ENCODE data around the gene DPYSL5. TPM values are rescaled to one million over a fixed set of nuclear protein-coding genes. Genes with fewer than 3 reads are reported as not detected.

DPYSL5 gene
- total RNA-seq, 1 donor, result not detected

DNA sequence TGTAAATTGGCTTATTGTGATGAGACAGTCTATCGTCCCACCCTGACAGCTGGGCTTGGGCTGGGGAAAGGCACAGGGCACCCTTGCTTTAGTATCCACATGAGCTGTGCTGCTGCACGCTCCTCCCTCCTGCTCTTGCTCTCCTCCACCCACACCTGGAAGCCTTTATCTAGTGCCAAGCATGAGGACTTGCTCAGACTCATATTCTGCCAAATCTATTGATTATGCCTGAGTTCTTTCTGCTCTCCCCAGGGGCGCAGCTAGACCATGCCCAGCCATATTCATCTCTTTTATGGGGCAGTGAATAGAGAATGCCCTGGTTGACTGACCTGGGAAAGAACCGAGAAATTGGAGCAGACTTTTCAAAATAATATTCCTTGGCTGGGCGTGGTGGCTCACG, 29.0 kb upstream of the DPYSL5 start:
- no peak overlapping the region for H3K4me3 ChIP-seq (ENCODE audit: low read depth, low read length)

DNA sequence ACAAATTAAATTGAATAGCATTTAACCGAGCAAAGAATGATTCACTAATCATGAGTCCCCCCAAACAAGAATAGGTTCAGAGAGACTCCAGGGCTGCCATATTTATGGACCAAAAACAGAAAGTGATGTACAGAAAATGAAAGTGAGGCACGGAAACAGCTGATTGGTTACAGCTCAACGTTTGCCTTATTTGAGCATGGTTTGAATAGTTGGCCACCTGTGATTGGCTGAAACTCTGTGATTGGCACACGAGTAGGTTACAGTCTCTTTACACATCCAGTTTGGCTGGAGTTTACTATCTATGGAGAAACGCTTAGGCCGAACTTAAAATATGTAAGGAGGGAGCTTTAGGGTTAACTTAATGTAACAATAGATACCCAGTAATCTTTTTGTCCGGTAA, 27.0 kb upstream of the DPYSL5 start:
- TF ChIP-seq, protein P1, sequence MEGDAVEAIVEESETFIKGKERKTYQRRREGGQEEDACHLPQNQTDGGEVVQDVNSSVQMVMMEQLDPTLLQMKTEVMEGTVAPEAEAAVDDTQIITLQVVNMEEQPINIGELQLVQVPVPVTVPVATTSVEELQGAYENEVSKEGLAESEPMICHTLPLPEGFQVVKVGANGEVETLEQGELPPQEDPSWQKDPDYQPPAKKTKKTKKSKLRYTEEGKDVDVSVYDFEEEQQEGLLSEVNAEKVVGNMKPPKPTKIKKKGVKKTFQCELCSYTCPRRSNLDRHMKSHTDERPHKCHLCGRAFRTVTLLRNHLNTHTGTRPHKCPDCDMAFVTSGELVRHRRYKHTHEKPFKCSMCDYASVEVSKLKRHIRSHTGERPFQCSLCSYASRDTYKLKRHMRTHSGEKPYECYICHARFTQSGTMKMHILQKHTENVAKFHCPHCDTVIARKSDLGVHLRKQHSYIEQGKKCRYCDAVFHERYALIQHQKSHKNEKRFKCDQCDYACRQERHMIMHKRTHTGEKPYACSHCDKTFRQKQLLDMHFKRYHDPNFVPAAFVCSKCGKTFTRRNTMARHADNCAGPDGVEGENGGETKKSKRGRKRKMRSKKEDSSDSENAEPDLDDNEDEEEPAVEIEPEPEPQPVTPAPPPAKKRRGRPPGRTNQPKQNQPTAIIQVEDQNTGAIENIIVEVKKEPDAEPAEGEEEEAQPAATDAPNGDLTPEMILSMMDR (IDR thresholded peaks at IDR 0.05; ENCODE audit: insufficient read depth, low read depth, low read length), result no peak
- no peak overlapping the region for H3K4me3 ChIP-seq (ENCODE audit: low read depth, low read length)
- no peak for DNase-seq (ENCODE audit: low read depth)

More for the DNA sequence above, 29.0 kb upstream of the DPYSL5 start:
- DNase-seq (ENCODE audit: low read depth), result no peak
- TF ChIP-seq, protein P1 (IDR thresholded peaks at IDR 0.05; ENCODE audit: insufficient read depth, low read depth, low read length), result no peak

DNA sequence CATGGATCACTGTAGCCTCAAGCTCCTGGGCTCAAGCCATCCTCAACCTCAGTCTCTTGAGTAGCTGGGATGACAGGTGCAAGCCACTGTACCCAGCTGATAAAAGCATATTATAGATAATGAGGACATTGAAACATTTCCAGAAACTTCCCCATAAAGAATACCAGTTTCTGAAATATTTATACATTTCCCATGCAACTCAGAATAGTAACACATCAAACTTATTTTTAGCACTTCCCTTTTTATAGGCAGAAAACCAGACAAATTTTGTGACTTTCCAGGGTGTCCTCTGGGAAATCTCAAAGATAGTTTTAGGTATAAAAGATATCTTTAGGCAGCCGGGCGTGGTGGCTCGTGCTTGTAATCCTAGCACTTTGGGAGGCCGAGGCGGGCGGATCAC, 25.1 kb upstream of the DPYSL5 start:
- TF ChIP-seq, protein P1 (IDR thresholded peaks at IDR 0.05; ENCODE audit: insufficient read depth, low read depth, low read length), result no peak
- no peak for DNase-seq (ENCODE audit: low read depth)
- no peak overlapping the region for H3K4me3 ChIP-seq (ENCODE audit: low read depth, low read length)

DNA sequence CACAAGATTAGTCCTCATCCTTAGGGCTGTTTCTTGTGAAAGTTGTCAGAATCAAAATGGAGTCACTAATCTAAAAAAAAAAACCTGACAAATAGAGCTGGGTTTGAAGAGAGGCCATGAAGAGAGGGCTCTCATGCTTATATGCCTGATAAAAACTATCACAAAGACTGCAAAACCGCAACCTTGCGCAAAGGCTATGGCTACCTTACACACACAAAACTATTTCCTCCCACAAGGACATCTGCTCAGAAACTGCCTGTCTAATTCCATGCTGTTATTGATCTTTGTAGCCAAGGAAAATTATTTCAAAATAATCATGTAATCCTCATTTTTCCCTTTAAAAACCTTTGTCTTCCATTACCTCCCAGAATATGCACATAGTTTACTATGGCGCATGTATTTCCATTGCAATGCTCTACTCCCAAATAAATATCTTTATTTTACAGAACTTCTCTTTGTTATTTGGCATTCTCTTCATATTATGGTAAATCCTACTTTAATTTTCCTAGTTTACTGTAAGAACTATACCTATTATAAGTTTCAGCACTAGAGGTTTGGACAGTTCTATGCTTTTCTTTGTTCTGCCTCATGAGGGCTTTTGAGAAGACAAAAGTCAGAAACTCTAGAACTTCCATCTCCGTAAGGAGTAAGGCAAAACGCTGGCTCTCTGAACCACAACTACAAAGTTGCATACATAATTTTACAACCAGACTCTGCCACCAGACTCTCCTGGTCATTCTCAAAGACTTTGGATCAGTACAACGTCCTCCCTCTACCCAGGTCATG, 9.6 kb upstream of the DPYSL5 start:
- peak; percentile 23 for DNase-seq (ENCODE audit: low read depth)

DNA sequence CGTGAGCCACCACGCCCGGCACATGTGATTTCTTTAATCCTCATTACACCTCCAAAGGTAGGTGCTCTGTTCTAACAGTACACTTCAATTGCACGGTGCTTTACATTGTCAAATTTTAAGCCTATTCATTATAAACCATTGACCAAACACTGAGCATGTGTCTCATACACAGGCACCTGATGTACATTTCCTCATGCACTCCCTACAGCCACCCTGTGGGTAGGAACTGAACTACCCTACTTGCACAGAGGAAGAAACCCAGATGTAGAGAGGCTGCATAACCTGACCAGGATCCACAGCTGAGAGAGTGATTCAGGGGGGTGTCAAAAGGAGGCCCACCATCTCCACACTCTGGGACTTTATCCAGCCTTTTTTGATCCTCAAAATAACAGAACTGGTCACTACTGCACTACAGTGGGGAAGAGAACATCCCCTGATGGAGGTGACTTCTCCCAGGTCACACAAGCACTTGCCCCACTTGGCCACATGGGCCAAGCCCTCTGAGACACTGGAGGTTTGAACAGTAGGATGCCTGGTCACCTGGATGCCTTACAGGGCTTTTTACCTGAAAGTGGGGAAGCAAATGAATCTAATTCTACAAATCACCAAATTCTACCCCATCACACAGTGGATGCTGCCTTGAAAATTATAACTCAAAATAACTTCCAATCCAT, 6.9 kb upstream of the DPYSL5 start:
- TF ChIP-seq, protein P1 (IDR thresholded peaks at IDR 0.05; ENCODE audit: insufficient read depth, low read depth, low read length), result peak; percentile 25
- DNase-seq (ENCODE audit: low read depth), result no peak
- H3K4me3 ChIP-seq (ENCODE audit: low read depth, low read length), result no peak overlapping the region

More for the DNA sequence above, 9.6 kb upstream of the DPYSL5 start:
- TF ChIP-seq, protein P1 (IDR thresholded peaks at IDR 0.05; ENCODE audit: insufficient read depth, low read depth, low read length), result no peak
- H3K4me3 ChIP-seq (ENCODE audit: low read depth, low read length), result no peak overlapping the region

GRCh38 chr2:26843041-26843440, 4.9 kb upstream of the DPYSL5 start:
- TF ChIP-seq, protein P1 (IDR thresholded peaks at IDR 0.05; ENCODE audit: insufficient read depth, low read depth, low read length), result no peak
- DNase-seq (ENCODE audit: low read depth), result no peak
- no peak overlapping the region for H3K4me3 ChIP-seq (ENCODE audit: low read depth, low read length)

All from fibroblast of villous mesenchyme (primary cell).